IPS-20b (cell line): ENCODE measurements around the gene AIG1.

Experiments used
- H3K27ac ChIP-seq: one replicate; pipeline ENCODE4 v1.5.1; 2013; ENCODE audit warnings: low read length
- H3K27me3 ChIP-seq: 2 replicates; pipeline ENCODE4 v1.6.1; 2013; ENCODE audit warnings: mild to moderate bottlenecking, low read length, inconsistent platforms; ENCODE audit not compliant: insufficient read depth
- H3K36me3 ChIP-seq: 2 replicates; pipeline ENCODE4 v1.6.1; 2013; ENCODE audit warnings: low read depth, mild to moderate bottlenecking, inconsistent platforms, low read length, moderate library complexity; ENCODE audit not compliant: insufficient read depth
- H3K4me1 ChIP-seq: 2 replicates; pipeline ENCODE4 v1.6.1; 2013; ENCODE audit warnings: mild to moderate bottlenecking, control low read depth, inconsistent platforms, low read length, moderate library complexity; ENCODE audit not compliant: insufficient read depth
- H3K4me3 ChIP-seq: 2 replicates; pipeline ENCODE4 v1.5.1; 2013; ENCODE audit warnings: mild to moderate bottlenecking, low read length, inconsistent platforms
- H3K9ac ChIP-seq: 2 replicates; pipeline ENCODE4 v1.6.1; 2013; ENCODE audit warnings: low read depth, mild to moderate bottlenecking, inconsistent platforms, low read length, moderate library complexity
- H3K9me3 ChIP-seq: 2 replicates; pipeline ENCODE4 v1.6.1; 2013; ENCODE audit warnings: mild to moderate bottlenecking, low read depth, low read length, inconsistent platforms; ENCODE audit not compliant: insufficient read depth

AIG1 gene

DNA sequence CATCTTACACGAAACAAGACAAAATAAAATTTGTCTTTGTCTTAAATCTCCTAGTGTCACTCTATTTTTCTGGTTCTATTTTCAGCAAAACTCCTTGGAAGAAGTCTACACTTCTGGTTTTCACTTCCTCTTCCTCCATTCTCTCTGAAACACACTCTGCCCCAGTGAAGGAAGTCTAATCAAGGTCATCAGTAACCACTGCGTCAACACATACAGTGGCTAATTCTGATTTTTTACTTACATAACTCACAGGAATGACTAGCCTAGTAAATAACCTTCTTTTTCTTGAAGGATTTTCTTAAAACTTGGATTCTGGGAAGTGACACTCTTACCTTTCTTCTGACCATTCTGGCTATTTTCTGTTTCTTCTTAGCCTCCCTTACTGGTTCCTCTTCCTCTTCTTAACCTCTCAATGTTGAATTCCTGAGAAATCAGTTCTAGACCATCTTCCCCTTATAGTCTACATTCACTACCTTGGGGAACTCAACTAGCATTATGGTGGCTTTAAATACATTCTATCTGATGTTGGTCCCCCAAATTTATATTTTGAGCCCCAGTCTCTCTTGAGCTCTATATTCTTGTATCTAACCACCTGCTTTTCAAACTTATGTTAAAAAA is 37.5 kb downstream of the AIG1 start:
- H3K9me3 ChIP-seq: no peaks in the 10 kb centered on the region
- H3K4me3 ChIP-seq: no peak overlapping the region
- H3K4me1 ChIP-seq: peaks cover 3% of the 10 kb centered on the region
- H3K27me3 ChIP-seq: no peaks in the 10 kb centered on the region
- H3K36me3 ChIP-seq: no peaks in the 10 kb centered on the region
- H3K27ac ChIP-seq: no peak overlapping the region
- H3K9ac ChIP-seq: no peak overlapping the region

DNA sequence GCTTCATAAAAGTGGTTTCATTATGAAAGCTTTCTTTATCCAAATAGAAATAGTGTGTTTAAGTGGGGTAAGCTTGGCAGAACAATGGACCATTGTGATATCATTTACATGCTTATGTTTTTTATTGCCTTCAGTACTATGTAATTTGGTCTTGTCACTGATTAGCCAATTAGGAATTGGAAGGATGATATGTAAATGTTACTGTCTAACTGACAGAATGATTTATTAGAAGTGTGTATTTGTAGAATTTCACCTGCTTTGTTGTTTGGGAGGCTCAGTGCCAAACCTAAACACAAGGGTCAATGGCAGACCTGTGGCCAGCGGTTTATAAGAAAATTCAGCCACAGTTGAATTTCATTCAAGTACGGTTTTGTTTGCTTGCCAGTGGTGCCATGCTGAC is 39.0 kb downstream of the AIG1 start:
- Histone ChIP-seq H3K36me3 (no peaks in the 10 kb centered on the region), H3K9me3 (no peaks in the 10 kb centered on the region), H3K27ac (no peak overlapping the region), H3K4me3 (no peak overlapping the region), H3K9ac (no peak overlapping the region), H3K4me1 (peaks cover 3% of the 10 kb centered on the region), H3K27me3 (no peaks in the 10 kb centered on the region)

DNA sequence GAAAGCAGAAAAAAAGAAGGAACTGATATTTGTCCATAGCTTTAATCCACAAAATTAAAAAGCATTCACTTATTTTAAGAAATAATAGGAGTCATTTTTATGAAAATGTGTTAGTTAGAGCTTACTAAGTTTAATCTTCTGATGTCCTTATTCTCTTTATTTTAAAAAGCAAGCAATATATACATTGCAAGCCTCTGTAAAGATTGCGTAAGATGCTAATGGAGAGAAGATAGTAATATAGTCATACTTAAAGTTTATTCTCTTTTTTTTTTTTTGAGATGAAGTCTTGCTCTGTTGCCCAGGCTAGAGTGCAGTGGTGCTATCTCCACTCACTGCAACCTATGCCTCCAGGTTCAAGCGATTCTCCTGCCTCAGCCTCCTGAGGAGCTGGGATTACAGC is 39.7 kb downstream of the AIG1 start:
- H3K27me3 ChIP-seq: no peaks in the 10 kb centered on the region
- peaks cover 3% of the 10 kb centered on the region for H3K4me1 ChIP-seq
- no peak overlapping the region for H3K27ac ChIP-seq
- no peak overlapping the region for H3K9ac ChIP-seq
- H3K36me3 ChIP-seq: no peaks in the 10 kb centered on the region
- H3K9me3 ChIP-seq: no peaks in the 10 kb centered on the region
- no peak overlapping the region for H3K4me3 ChIP-seq

DNA sequence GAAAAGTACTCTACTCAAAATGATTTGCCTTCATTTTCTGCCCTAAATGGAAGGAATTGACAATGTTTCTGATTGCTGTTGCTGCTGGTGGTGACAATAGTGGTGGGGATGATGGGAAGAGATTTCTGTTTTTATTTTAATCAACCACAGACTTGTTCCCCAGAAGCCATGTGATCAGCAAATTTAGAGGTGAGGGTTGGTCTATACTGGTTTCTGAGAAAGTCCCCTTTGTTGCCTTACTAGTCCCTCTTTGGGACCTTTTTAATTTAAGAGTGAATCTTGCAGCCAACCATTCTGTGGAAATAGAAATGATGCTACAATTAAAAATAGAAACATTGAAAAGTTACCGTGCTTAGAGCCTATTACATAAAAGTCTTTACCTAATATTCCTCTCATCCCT is 43.2 kb downstream of the AIG1 start:
- Histone ChIP-seq H3K4me3 (no peak overlapping the region), H3K9me3 (no peaks in the 10 kb centered on the region), H3K27me3 (no peaks in the 10 kb centered on the region), H3K4me1 (no peaks in the 10 kb centered on the region; the same call in none of the 2 replicates), H3K9ac (no peak overlapping the region), H3K36me3 (no peaks in the 10 kb centered on the region), H3K27ac (no peak overlapping the region)

DNA sequence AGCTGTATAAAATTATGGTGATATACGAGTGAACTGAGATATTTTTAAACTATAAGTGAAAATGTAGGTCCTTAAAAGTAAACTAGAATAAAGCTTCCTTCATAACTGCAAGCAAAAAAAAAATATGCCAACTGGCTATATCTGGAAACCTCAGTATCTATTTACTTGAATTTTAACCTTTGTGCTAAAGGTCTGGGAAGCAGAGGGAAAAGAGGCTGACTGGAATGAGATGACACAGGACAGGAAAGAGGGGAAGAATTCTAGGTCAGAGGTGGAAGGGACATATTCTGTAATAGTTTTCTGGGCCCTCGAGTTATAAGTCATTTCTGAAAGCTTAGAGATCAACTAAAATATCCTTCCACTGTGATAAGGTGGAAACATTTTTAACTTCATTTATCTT is 46.8 kb downstream of the AIG1 start:
- no peaks in the 10 kb centered on the region for H3K9me3 ChIP-seq
- no peaks in the 10 kb centered on the region for H3K36me3 ChIP-seq
- no peaks in the 10 kb centered on the region for H3K4me1 ChIP-seq
- no peak overlapping the region for H3K27ac ChIP-seq
- no peak overlapping the region for H3K9ac ChIP-seq
- no peaks in the 10 kb centered on the region for H3K27me3 ChIP-seq
- H3K4me3 ChIP-seq: no peak overlapping the region

DNA sequence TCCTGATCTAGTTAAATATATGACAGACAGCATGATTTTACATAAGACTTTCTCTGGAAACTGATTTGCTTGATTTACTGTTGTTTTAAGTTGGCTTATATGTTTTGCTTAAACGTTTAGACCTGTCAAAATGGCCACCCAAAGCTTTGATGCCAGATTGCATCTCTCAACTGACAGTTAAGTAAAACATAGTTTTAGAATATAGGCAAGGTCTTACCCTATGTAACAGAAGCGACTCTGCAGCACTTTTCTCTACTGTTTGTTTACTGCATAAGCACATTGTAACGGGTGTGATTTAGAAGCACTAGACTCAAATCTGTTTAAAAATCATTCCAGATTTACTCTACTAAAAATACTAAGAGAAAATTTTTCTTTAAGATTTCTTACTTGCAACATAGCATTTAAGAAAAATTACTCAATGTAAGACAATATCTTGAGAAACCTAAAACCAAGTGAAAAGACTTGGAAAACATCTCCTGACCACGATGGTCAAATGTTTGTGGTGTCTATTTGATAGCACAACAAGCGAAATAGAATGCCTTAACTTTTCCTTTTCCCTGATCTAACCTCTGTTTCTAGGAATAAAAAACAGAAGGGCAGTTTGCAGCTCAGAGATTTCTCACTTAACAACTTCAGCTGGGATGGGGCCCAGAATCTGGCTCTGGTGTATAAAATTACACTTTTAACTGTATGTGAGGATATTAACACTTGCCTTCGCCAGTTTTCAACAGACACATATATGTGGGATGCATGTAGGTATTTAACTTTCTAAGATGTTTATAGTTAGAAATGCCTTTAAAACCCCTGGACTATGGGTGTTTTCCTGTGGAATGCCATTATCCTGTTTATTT is 47.4 kb downstream of the AIG1 start:
- H3K27ac ChIP-seq: no peak overlapping the region
- H3K9me3 ChIP-seq: no peaks in the 10 kb centered on the region

DNA sequence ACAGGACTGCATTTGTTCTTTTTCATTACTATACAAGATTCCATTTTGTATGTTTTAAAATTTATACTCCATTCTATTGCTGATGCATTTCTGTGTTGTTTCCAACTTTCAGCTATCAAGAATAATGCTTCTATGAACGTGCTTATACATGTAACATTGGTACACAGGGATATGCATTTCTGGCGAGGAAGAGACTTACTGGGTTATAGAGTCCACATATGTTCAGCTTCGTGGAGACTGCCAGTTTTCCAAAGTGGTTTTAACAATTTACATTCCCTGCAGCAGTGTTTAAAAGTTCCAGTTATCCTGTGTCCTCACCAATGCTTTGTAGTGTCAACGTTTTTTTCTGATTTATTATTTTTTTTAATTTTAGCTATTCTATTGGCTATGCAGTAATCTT is 48.5 kb downstream of the AIG1 start:
- Histone ChIP-seq H3K36me3 (no peaks in the 10 kb centered on the region), H3K9me3 (no peaks in the 10 kb centered on the region), H3K27ac (no peak overlapping the region), H3K4me3 (no peak overlapping the region), H3K9ac (no peak overlapping the region), H3K4me1 (no peaks in the 10 kb centered on the region), H3K27me3 (no peaks in the 10 kb centered on the region)

More for the DNA sequence above, 47.4 kb downstream of the AIG1 start:
- no peaks in the 10 kb centered on the region for H3K27me3 ChIP-seq
- H3K4me3 ChIP-seq: no peak overlapping the region
- H3K4me1 ChIP-seq: no peaks in the 10 kb centered on the region
- no peak overlapping the region for H3K9ac ChIP-seq
- H3K36me3 ChIP-seq: no peaks in the 10 kb centered on the region

DNA sequence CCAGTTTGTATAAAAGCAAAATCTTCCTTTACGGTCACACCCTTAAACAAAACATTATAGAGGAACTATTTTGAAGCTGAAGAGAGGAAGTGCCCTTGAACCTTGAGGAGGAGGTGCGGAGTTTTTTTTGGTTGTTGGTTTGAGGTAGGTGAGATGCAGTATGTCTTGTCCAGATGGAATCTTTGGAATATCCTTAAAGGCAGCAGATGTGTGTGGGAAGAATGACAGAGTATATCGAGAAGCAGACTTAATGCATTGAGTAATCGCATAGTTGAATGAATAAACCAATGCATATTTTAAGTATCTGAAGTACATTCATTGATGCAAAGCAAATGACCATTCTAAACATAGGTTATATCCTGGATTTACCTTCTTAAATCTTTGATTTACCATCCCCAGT is 49.9 kb downstream of the AIG1 start:
- H3K27me3 ChIP-seq: no peaks in the 10 kb centered on the region
- H3K9ac ChIP-seq: no peak overlapping the region
- H3K4me3 ChIP-seq: no peak overlapping the region
- H3K27ac ChIP-seq: no peak overlapping the region
- no peaks in the 10 kb centered on the region for H3K4me1 ChIP-seq
- no peaks in the 10 kb centered on the region for H3K9me3 ChIP-seq
- H3K36me3 ChIP-seq: no peaks in the 10 kb centered on the region

DNA sequence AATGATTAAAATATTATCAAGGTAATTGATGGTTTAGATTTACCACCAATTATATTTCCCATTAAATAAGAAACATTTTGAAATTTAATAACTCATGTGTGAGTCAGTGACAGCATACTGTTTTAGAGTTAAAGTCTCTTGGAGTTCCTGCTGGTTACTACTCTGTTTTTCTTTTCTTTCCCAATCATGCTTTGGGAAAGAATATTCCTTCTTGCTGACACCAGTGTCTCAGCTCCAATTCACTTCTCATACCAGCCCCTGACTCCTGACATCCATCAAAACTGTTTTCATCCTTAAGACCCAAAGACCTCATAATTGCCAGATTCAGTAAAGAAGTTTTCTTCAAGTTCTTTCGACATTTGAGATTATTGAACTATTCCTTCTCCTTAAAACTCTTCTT is 50.3 kb downstream of the AIG1 start:
- H3K27ac ChIP-seq: no peak overlapping the region
- H3K4me3 ChIP-seq: no peak overlapping the region
- H3K36me3 ChIP-seq: no peaks in the 10 kb centered on the region
- H3K27me3 ChIP-seq: no peaks in the 10 kb centered on the region
- no peaks in the 10 kb centered on the region for H3K4me1 ChIP-seq
- no peaks in the 10 kb centered on the region for H3K9me3 ChIP-seq
- no peak overlapping the region for H3K9ac ChIP-seq

DNA sequence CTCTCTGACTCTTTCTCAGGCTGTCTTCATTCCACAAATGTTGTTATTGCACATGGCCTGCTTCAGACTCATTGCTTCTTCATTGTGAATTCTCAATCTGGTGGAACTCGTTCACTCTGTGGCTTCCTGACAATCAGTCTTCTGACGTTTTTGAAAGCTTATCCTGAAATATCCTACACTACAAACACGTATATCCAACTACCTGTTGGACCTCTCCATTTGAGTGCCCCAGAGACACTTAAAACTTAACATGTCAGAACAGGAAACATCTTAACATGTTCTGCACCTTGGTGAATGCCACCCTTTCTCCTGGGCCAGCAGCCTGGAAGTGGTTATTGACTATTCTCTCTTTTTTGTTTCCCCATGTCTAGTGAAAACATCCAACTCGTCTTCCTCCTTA is 50.8 kb downstream of the AIG1 start:
- no peaks in the 10 kb centered on the region for H3K36me3 ChIP-seq
- no peak overlapping the region for H3K27ac ChIP-seq
- H3K9ac ChIP-seq: no peak overlapping the region
- no peaks in the 10 kb centered on the region for H3K4me1 ChIP-seq
- H3K4me3 ChIP-seq: no peak overlapping the region
- H3K27me3 ChIP-seq: no peaks in the 10 kb centered on the region
- H3K9me3 ChIP-seq: no peaks in the 10 kb centered on the region

DNA sequence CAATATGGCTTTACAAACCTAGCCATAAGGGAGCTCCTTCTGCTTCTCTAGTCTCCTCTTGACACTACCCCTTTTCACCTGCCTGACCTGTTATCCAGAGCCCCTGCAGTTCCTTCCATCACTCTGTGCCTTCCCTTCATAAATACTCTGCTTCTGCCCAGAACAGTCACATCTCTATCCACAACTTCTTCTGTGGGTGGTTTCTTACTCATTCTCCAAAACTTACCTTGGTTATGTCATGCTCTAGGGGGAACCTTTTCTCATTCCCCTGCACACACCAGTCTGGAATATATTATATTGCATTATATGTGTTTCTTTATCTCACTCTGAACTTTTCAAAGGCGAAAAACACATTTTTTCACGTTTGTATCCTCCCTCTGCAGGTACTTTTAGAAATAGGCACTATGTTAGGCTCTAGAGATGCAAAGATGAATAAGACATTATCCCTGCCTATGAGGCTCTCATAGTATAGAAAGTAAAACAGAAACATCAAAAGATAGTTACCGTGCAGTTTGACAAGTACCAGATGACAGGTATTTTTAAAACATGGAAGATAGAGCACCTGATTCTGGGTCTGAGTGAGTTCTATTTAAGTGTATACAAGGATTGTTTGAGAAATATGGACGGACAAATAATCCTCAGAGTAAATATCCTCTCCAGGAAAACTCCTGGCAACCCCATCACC is 51.5 kb downstream of the AIG1 start:
- Histone ChIP-seq H3K9me3 (no peaks in the 10 kb centered on the region), H3K27me3 (no peaks in the 10 kb centered on the region), H3K27ac (no peak overlapping the region), H3K9ac (no peak overlapping the region), H3K36me3 (no peaks in the 10 kb centered on the region), H3K4me1 (no peaks in the 10 kb centered on the region), H3K4me3 (no peak overlapping the region)

DNA sequence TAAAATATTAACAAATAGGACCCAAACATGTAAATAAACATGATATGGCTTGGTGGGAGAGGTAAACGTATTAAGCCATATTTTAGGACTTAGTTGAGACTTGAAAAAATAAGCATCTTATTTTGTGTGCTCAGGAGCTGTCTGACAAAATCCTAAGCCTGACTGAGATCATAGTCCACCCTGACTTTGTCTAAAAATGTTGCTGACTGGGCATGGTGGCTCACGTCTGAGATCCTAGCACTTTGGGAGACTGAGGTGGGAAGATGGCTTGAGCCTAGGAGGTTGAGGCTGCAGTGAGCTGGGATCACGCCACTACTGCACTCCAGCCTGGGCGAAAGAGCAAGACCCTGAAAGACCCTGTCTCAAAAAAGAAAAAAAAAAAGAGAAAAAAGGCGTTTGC is 52.1 kb downstream of the AIG1 start:
- no peak overlapping the region for H3K4me3 ChIP-seq
- no peaks in the 10 kb centered on the region for H3K27me3 ChIP-seq
- H3K9me3 ChIP-seq: no peaks in the 10 kb centered on the region
- no peak overlapping the region for H3K27ac ChIP-seq
- H3K9ac ChIP-seq: no peak overlapping the region
- H3K4me1 ChIP-seq: no peaks in the 10 kb centered on the region
- H3K36me3 ChIP-seq: no peaks in the 10 kb centered on the region
